Measurements from ENCODE around the gene CAVIN4. TPM values are rescaled to one million over a fixed set of nuclear protein-coding genes. Genes with fewer than 3 reads are reported as not detected.

Gene CAVIN4
- total RNA-seq, result 0.66 and 3.7 TPM in 2 replicates

DNA sequence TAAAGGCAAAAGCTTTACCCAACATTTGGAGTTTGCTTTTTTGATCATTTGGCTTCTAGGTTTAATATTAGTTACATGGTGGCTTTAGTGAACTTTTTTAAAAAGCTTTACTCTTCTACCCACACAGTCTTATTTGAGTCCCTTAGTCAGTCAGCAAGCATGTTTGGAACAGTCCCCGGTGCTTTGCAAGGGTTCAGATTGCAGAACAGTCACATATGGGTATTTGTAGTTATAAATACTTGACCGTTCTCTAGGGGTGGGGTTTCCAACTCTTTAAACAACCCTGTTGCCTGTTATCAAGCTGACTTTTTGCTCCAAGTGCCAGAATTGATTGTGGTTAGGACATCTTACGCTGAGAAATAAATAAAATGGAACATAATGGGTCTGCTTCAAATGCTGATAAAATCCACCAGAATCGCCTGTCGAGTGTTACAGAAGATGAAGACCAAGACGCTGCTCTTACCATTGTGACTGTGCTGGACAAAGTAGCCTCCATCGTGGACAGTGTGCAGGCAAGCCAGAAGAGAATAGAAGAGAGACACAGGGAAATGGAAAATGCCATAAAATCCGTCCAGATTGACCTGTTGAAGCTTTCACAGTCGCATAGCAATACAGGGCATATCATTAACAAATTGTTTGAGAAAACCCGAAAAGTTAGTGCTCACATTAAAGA lies at the start of gene CAVIN4:
Gene CAVIN4 (plus strand): TSS at position 304 of the 673 bp plus-strand sequence. CDS start 65 bp downstream, at position 369.

Other genes with a start within 250 kb of the CAVIN4 start
- gene TEX10, start 225.1 kb upstream of the CAVIN4 start, total RNA-seq, result 24.9 and 51.3 TPM in 2 replicates
- 44.2 and 94.9 TPM in 2 replicates for gene MSANTD3, start 150.9 kb upstream of the CAVIN4 start, total RNA-seq
- gene TMEFF1, start 104.9 kb upstream of the CAVIN4 start, total RNA-seq, result 0.88 and 1.6 TPM in 2 replicates